NCI-H2107 treated with DMSO at 0.1 percent for 48 hours (cell line): Measurements from ENCODE around the gene SLC48A1.

Source experiments
- DNase-seq: peaks from one replicate; lab custom pipeline; 2025; ENCODE audit not compliant: unreplicated experiment; lab: John Stamatoyannopoulos, UW

SLC48A1 gene

GRCh38 chr12:47821346-47821706, 48.3 kb downstream of the SLC48A1 start:
- no peak for DNase-seq

DNA sequence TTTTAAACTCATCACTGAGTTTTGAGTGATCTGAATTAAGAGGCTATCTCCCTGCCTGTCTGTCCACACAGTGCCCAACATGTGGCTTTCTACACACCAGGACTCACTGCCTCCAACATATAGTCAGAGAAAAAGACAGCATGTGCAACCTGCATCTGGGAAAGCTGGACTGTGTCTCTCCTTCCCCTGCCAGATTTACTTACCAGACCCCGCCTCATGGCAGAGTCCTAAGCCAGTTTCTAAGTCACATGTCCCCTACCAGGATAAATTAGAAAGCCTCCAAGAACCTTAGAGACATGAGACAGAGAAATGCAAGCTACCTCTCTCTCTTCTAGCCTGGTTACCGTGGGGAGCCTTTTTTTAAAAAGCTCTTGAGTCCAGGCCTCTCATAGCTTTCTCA, 49.4 kb downstream of the SLC48A1 start:
- no peak for DNase-seq

DNA sequence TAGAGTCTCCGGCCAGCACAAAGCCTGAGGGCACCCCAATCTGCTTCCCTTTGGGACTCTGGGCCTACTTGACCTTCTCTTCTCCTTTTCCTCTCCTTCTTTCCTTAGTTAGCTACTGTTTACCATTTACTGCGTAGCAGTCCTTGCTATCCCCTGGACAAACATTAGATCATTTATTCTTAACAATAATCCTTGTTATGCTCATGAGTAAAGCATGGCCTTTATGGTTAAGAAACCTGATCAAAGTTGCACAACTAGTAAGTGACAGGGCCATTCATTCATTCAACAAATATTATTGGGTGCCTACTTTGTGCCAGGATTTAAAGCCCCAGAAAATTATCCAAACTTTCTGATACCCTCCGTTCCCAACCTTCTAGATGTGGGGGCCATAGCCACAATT, 49.8 kb downstream of the SLC48A1 start:
- DNase-seq, result no peak

GRCh38 chr12:47823422-47824086, 50.5 kb downstream of the SLC48A1 start:
- no peak for DNase-seq

- DNase-seq, result no peak
Observed at GRCh38 chr12:47824198-47824597, 51.2 kb downstream of the SLC48A1 start.

- no peak for DNase-seq
Observed at GRCh38 chr12:47824635-47825034, 51.6 kb downstream of the SLC48A1 start.

DNA sequence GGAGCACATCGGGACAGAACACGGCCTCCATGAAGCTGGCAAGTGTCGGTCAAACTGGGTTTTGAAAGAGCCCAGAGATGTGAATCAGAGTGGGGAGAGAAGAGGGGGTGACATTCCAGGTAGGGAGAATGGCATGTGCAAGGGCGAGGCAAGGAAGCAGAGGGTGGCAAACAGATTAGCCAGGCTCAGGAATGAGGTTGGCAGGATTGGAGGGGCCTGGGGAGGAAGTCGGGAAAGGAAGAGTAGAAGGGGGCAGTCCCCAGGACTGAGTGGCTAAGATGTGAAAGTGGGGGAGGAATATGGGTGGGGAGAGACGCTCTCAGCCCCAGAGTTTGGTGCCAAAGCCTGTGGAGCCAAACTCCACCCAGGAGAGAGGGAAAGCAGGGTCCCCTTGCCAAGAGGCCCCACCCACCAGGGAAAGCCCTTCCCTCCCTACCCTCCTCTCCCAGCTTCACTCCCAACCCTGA, 52.2 kb downstream of the SLC48A1 start:
- no peak for DNase-seq

DNA sequence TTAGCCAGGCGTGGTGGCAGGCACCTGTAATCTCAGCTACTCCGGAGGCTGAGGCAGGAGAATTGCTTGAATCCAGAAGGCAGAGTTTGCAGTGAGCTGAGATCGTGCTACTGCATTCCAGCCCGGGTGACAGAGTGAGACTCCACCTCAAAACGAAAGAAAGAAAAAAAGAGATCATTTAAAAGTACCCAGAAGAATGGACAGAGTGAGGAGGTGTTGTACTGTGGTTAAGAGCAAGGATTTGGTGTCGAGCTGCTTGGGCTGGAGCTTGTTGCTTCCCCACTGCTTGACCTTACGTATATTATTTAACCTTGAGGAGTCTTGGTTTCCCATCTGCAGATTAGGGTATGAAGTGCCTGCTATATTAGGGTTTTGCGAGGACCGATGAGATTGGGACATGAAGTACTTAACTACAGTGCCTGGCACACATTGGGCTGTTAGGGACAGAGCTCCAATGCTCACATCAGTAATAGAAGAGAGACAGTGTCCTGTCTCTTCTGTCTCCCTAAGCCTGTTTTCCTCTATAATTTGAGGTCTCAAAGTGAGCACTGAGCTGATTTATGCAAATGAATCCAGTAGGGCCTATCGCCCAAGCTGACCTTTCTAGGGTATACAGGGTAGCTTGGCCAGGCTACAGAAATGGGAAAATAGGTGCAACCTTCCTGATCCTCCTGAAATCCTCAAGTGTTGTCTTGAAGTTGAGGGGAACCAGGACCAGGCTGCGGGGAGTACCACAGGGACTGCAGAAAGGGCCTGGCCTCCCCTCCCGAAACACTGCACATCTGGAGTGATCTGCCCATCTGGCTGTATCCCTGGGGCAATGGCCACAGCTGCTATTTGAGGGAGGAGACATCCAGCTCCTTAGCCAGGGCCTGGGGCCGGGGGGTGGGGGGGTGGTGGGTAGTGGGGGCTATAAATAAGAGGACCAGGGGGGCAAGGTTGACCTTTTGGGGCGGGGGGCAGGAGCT, 55.3 kb downstream of the SLC48A1 start:
- DNase-seq, result no peak

DNA sequence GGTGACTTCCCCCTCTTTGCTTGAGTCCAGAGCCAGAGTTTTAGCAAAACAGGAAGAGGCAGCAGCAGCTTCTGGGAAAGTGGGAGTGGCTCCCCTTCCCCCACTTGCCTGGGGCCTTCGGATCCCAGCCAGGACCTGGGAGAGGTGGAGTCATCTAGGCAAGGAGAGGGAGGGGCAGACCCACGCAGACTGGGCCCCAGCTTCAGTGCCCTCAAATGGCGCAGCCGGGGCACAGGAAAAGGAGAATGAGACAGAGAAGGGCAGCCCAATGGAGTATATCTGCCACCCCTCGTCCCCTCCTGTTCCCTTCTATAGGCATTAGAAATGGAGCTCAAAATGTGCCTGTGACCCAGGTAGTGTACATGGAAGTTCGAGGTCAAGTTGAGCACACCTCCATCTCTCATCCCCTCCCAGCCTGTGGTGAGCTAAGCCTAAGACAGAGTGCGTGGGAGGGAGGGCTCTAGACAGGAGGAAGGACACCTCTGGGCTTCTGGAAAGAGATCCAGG, 56.0 kb downstream of the SLC48A1 start:
- DNase-seq, result no peak

GRCh38 chr12:47829584-47829983, 56.5 kb downstream of the SLC48A1 start:
- no peak for DNase-seq
